Limb (tissue), 2 donors: ENCODE results near the gene LDLRAD4.
A peak's percentile ranks its signal among the peaks of the same experiment; 100 is the strongest.

Experiments
- DNase-seq, 2 donors: peaks; one replicate each; pipeline ENCODE4 v3.0.0-alpha.2; 2016; ENCODE audit errors: extremely low spot score in 2 of 2

LDLRAD4 gene

GRCh38 chr18:13584825-13585224, 366.3 kb downstream of the LDLRAD4 start:
- DNase-seq, result no peak

GRCh38 chr18:13585379-13586153, 367.0 kb downstream of the LDLRAD4 start:
- no peak for DNase-seq

GRCh38 chr18:13587001-13587400, 368.4 kb downstream of the LDLRAD4 start:
- no peak for DNase-seq

GRCh38 chr18:13587477-13587876, 368.9 kb downstream of the LDLRAD4 start:
- DNase-seq, result no peak

GRCh38 chr18:13587937-13588336, 369.4 kb downstream of the LDLRAD4 start:
- no peak for DNase-seq

- no peak for DNase-seq
These were observed 370.8 kb downstream of the LDLRAD4 start for GRCh38 chr18:13589316-13589715.

GRCh38 chr18:13589943-13590342, 371.4 kb downstream of the LDLRAD4 start:
- DNase-seq, result no peak

GRCh38 chr18:13592246-13592645, 373.7 kb downstream of the LDLRAD4 start:
- DNase-seq, result no peak

- DNase-seq, result no peak
These were observed 376.0 kb downstream of the LDLRAD4 start for GRCh38 chr18:13594551-13594950.

- DNase-seq, result no peak
These were observed 378.5 kb downstream of the LDLRAD4 start for GRCh38 chr18:13597068-13597467.

- DNase-seq, result no peak
These were observed 380.0 kb downstream of the LDLRAD4 start for GRCh38 chr18:13598591-13598990.

GRCh38 chr18:13599031-13599430, 380.5 kb downstream of the LDLRAD4 start:
- no peak for DNase-seq

GRCh38 chr18:13603304-13604019, 384.9 kb downstream of the LDLRAD4 start:
- no peak for DNase-seq

- no peak for DNase-seq
These were observed 386.2 kb downstream of the LDLRAD4 start for GRCh38 chr18:13604786-13605185.

- no peak for DNase-seq
These were observed 386.9 kb downstream of the LDLRAD4 start for GRCh38 chr18:13605477-13605876.

- DNase-seq, result peak in 1 of 2 donors; percentile 21
These were observed 387.3 kb downstream of the LDLRAD4 start for GRCh38 chr18:13605901-13606300.

- peak; percentile 21 to 46 for DNase-seq
These were observed 388.2 kb downstream of the LDLRAD4 start for GRCh38 chr18:13606604-13607254.

- DNase-seq, result peak in 1 of 2 donors; percentile 20
These were observed 389.5 kb downstream of the LDLRAD4 start for GRCh38 chr18:13608024-13608562.

GRCh38 chr18:13608791-13609532, 390.4 kb downstream of the LDLRAD4 start:
- DNase-seq, result peak in 1 of 2 donors; percentile 22

GRCh38 chr18:13610555-13611141, 392.1 kb downstream of the LDLRAD4 start:
- peak in 1 of 2 donors; percentile 26 for DNase-seq

GRCh38 chr18:13611142-13611600, 392.6 kb downstream of the LDLRAD4 start:
- DNase-seq, result peak; percentile 51 to 65
